GM21576 (cell line): Measurements from ENCODE around the gene FAM187B.

Experiments used
- ATAC-seq: cut with Tn5 transposase; IDR thresholded peaks from one replicate; pipeline ENCODE4 v1.9.1; 2021; ENCODE audit warnings: mild to moderate bottlenecking, moderate library complexity; ENCODE audit not compliant: unreplicated experiment

The FAM187B gene

GRCh38 chr19:35228177-35228930, at the start of gene FAM187B:
FAM187B (minus strand) TSS chr19:35228739; CDS start chr19:35228680, 59 bp downstream.
- ATAC-seq: no peak

GRCh38 chr19:35276706-35277281, 48.3 kb upstream of the FAM187B start:
- no peak for ATAC-seq

GRCh38 chr19:35274323-35274722, 45.8 kb upstream of the FAM187B start:
- ATAC-seq: no peak

- no peak for ATAC-seq
Measured at GRCh38 chr19:35273686-35274259, 45.2 kb upstream of the FAM187B start.

- no peak for ATAC-seq
Measured at GRCh38 chr19:35272954-35273649, 44.6 kb upstream of the FAM187B start.

GRCh38 chr19:35272122-35272719, 43.7 kb upstream of the FAM187B start:
- ATAC-seq: no peak

GRCh38 chr19:35271546-35271945, 43.0 kb upstream of the FAM187B start:
- no peak for ATAC-seq

GRCh38 chr19:35270381-35270811, 41.9 kb upstream of the FAM187B start:
- ATAC-seq: no peak

- peak; percentile 44 for ATAC-seq
Measured at GRCh38 chr19:35269438-35270117, 41.0 kb upstream of the FAM187B start.

GRCh38 chr19:35268536-35269437, 40.2 kb upstream of the FAM187B start, which contains the start of gene USF2:
USF2 (plus strand) TSS chr19:35268962; CDS start chr19:35269102, 140 bp downstream.
- peak; percentile 9 for ATAC-seq

- ATAC-seq: peak; percentile 44
Measured at GRCh38 chr19:35267818-35268535, 39.4 kb upstream of the FAM187B start.

- no peak for ATAC-seq
Measured at GRCh38 chr19:35267353-35267817, 38.8 kb upstream of the FAM187B start.

GRCh38 chr19:35266520-35267352, 38.2 kb upstream of the FAM187B start:
- ATAC-seq: no peak

GRCh38 chr19:35265900-35266519, 37.5 kb upstream of the FAM187B start:
- ATAC-seq: no peak

GRCh38 chr19:35265126-35265899, 36.8 kb upstream of the FAM187B start:
- no peak for ATAC-seq

GRCh38 chr19:35264268-35265125, 36.0 kb upstream of the FAM187B start:
- ATAC-seq: no peak
